Measurements from ENCODE around the gene ALG10B.

ALG10B gene

DNA sequence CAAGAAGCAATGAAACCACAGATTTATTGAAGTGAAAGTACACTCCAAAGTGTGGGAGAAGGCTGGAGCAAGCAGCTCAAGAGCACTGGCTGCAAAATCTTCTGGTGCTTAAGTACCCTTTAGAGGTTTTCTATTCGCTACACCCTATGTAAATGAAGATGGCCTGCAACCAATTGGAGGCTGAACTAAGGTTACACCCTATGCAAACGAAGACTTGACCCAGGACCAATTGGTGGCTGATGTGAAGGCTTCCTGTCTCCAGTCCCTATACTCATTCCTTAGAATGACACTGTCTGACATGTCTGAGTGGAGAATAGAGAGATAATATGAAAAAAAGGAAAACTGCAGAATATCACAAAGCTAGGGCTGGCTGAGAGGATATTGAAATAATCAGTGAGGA is 57.2 kb downstream of the ALG10B start:
- no peak for DNase-seq (ENCODE audit: low read depth in 3 of 3, low spot score in 1 of 3)

DNA sequence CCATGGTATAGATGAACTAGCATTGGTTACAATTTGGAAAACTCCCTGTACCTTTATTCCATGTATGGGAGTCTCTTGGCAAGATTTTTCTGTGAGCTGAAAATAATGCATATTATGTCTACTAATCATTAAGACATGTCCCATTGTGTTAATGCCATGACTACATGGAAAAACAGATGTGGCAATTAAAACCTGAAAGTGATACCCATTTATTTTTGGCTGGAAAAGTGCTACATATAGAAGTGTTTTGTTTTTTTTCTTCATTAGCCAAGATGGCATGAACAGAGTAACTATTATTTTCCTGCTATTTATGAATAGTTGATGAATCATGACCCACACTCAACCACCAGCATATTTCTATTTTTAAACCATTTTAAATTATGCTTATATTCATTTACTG is 58.2 kb downstream of the ALG10B start:
- no peak for DNase-seq (ENCODE audit: low read depth in 3 of 3, low spot score in 1 of 3)
